ENCODE data around the gene UNC119B.
"Not testable (repeated sequence)": the region's sequence is repeated elsewhere in the genome, so short reads cannot be mapped to it uniquely, and the experiment has no call there.

UNC119B gene

GRCh38 chr12:120726961-120727360 is 16.7 kb downstream of the UNC119B start:
- Mint-ChIP-seq H3K36me3 (ENCODE audit: low read depth) (peaks cover 47% of the 10 kb centered on the region), H3K4me3 (no peak overlapping the region), H3K27ac (no peak overlapping the region), H3K27me3 (ENCODE audit: low read depth, poor library complexity) (peaks cover 6% of the 10 kb centered on the region), H3K9me3 (peaks cover 4% of the 10 kb centered on the region), H3K4me1 (peaks cover 18% of the 10 kb centered on the region)
- TF ChIP-seq CTCF (IDR thresholded peaks at IDR 0.05): no peak
- DNase-seq: no peak

GRCh38 chr12:120732198-120732597 is 21.9 kb downstream of the UNC119B start:
- H3K4me3 Mint-ChIP-seq; DNase-seq; H3K27me3 Mint-ChIP-seq (ENCODE audit: low read depth, poor library complexity); H3K27ac Mint-ChIP-seq; H3K4me1 Mint-ChIP-seq: not testable (repeated sequence)
- Mint-ChIP-seq H3K9me3 (peaks cover 17% of the 10 kb centered on the region), H3K36me3 (ENCODE audit: low read depth) (peaks cover 38% of the 10 kb centered on the region)

GRCh38 chr12:120733574-120733973 is 23.3 kb downstream of the UNC119B start:
- no peak for TF ChIP-seq CTCF (IDR thresholded peaks at IDR 0.05)
- no peak overlapping the region for H3K4me3 Mint-ChIP-seq

GRCh38 chr12:120734210-120734609 is 24.0 kb downstream of the UNC119B start:
- TF ChIP-seq CTCF (IDR thresholded peaks at IDR 0.05): no peak
- H3K9me3 Mint-ChIP-seq: peaks cover 17% of the 10 kb centered on the region
- no peak for DNase-seq
- H3K36me3 Mint-ChIP-seq (ENCODE audit: low read depth): peaks cover 34% of the 10 kb centered on the region
- no peaks in the 10 kb centered on the region for H3K27me3 Mint-ChIP-seq (ENCODE audit: low read depth, poor library complexity)
- H3K4me1 Mint-ChIP-seq: no peaks in the 10 kb centered on the region
- H3K4me3 Mint-ChIP-seq: no peak overlapping the region
- no peak overlapping the region for H3K27ac Mint-ChIP-seq

More at GRCh38 chr12:120733574-120733973, 23.3 kb downstream of the UNC119B start:
- Mint-ChIP-seq H3K9me3 (peaks cover 17% of the 10 kb centered on the region), H3K4me1 (no peaks in the 10 kb centered on the region), H3K27me3 (ENCODE audit: low read depth, poor library complexity) (no peaks in the 10 kb centered on the region), H3K27ac (no peak overlapping the region), H3K36me3 (ENCODE audit: low read depth) (peaks cover 34% of the 10 kb centered on the region)
- DNase-seq: no peak

GRCh38 chr12:120735181-120735580 is 24.9 kb downstream of the UNC119B start:
- Mint-ChIP-seq H3K27ac (no peak overlapping the region), H3K4me3 (no peak overlapping the region), H3K27me3 (ENCODE audit: low read depth, poor library complexity) (no peaks in the 10 kb centered on the region), H3K9me3 (peaks cover 17% of the 10 kb centered on the region), H3K36me3 (ENCODE audit: low read depth) (peaks cover 25% of the 10 kb centered on the region), H3K4me1 (no peaks in the 10 kb centered on the region)
- no peak for DNase-seq
- no peak for TF ChIP-seq CTCF (IDR thresholded peaks at IDR 0.05)

GRCh38 chr12:120736404-120737331 is 26.4 kb downstream of the UNC119B start:
- no peaks in the 10 kb centered on the region for H3K4me1 Mint-ChIP-seq
- H3K27ac Mint-ChIP-seq: peak overlapping the region; percentile 90
- H3K36me3 Mint-ChIP-seq (ENCODE audit: low read depth): peaks cover 17% of the 10 kb centered on the region
- no peaks in the 10 kb centered on the region for H3K27me3 Mint-ChIP-seq (ENCODE audit: low read depth, poor library complexity)
- no peak for DNase-seq
- H3K9me3 Mint-ChIP-seq: peaks cover 13% of the 10 kb centered on the region
- no peak for TF ChIP-seq CTCF (IDR thresholded peaks at IDR 0.05)
- H3K4me3 Mint-ChIP-seq: no peak overlapping the region
